Inferior parietal cortex (tissue), 1 donor: Measurements from ENCODE around the gene SDHB.

Experiments
- DNase-seq: peaks from one replicate; pipeline ENCODE4 v3.0.0-alpha.2; 2016; ENCODE audit errors: extremely low spot score

SDHB gene

GRCh38 chr1:17012775-17013490 lies 40.9 kb downstream of the SDHB start:
- no peak for DNase-seq

- DNase-seq: peak; percentile 85
Observed at GRCh38 chr1:17011439-17012307, 42.2 kb downstream of the SDHB start, which contains the start of gene ATP13A2. TSS of gene ATP13A2 (minus strand) at chr1:17011928. CDS start at chr1:17011738, 190 bp downstream.

- DNase-seq: no peak
Observed at GRCh38 chr1:17011092-17011438, 42.8 kb downstream of the SDHB start.

- no peak for DNase-seq
Observed at GRCh38 chr1:17009706-17010105, 44.1 kb downstream of the SDHB start.

GRCh38 chr1:17008208-17008855 lies 45.5 kb downstream of the SDHB start:
- DNase-seq: no peak

- DNase-seq: no peak
Observed at GRCh38 chr1:17007121-17007520, 46.7 kb downstream of the SDHB start.

GRCh38 chr1:17005365-17005740 lies 48.5 kb downstream of the SDHB start:
- no peak for DNase-seq

GRCh38 chr1:17004466-17005364 lies 49.1 kb downstream of the SDHB start:
- no peak for DNase-seq

- DNase-seq: no peak
Observed at GRCh38 chr1:17002524-17002902, 51.3 kb downstream of the SDHB start.

GRCh38 chr1:17001760-17002523 lies 51.9 kb downstream of the SDHB start:
- no peak for DNase-seq

GRCh38 chr1:16999863-17000262 lies 54.0 kb downstream of the SDHB start:
- DNase-seq: no peak

GRCh38 chr1:16998589-16998988 lies 55.2 kb downstream of the SDHB start:
- DNase-seq: no peak

- DNase-seq: no peak
Observed at GRCh38 chr1:16996845-16997244, 57.0 kb downstream of the SDHB start.

GRCh38 chr1:16993521-16994038 lies 60.3 kb downstream of the SDHB start:
- no peak for DNase-seq

- no peak for DNase-seq
Observed at GRCh38 chr1:16992675-16993074, 61.2 kb downstream of the SDHB start.

GRCh38 chr1:16992102-16992501 lies 61.7 kb downstream of the SDHB start:
- no peak for DNase-seq

- DNase-seq: no peak
Observed at GRCh38 chr1:16991571-16991970, 62.3 kb downstream of the SDHB start.

- DNase-seq: no peak
Observed at GRCh38 chr1:16989676-16990391, 64.0 kb downstream of the SDHB start.

GRCh38 chr1:16988210-16988609 lies 65.6 kb downstream of the SDHB start:
- no peak for DNase-seq

- DNase-seq: no peak
Observed at GRCh38 chr1:16986962-16987361, 66.9 kb downstream of the SDHB start.
